ENCODE results near the gene MYLIP. TPM values are rescaled to one million over a fixed set of nuclear protein-coding genes. Genes with fewer than 3 reads are reported as not detected.
A peak's percentile ranks its signal among the peaks of the same experiment; 100 is the strongest.

The MYLIP gene
- total RNA-seq, 2 donors from 2014 or later: 39.6 to 58.1 TPM

DNA sequence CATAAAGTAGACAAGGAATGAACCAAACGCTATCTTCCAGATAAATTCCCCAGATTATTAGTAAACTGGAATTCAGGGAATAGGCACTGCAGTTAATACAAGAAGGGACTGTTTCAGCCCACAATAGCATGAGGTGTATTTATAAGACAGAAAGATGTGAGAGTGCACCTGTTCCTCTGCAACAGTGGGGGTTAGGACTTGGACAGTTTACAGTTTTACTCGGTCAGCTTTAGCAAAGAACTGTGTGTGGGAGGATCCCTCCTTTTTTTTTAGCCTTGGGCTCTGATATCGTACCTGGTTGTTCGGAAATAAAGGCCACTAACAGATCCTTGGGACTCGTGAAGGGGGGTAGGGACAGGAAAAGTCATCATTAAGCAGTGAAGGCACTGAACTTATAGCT lies 2.0 kb upstream of the MYLIP start:
- Histone ChIP-seq H3K27me3 (replicated peaks; ENCODE audit: insufficient read depth) (no peaks in the 10 kb centered on the region), H3K27ac (no peak overlapping the region), H3K4me1 (replicated peaks) (no peaks in the 10 kb centered on the region), H3K36me3 (no peaks in the 10 kb centered on the region), H3K9me3 (no peaks in the 10 kb centered on the region), H3K4me3 (no peak overlapping the region)
- intact Hi-C loops (cut with DNase I): loop anchor here (5.0 kb wide), 1 partner anchor 80 kb away; no protein-coding TSS in a partner anchor
- 58% methylated on average over 5 of the region's 5 CpGs for WGBS
- no peak for DNase-seq (ENCODE audit: low spot score)
- TF ChIP-seq POLR2A (IDR thresholded peaks at IDR 0.05) (no peak), POLR2AphosphoS5 (IDR thresholded peaks at IDR 0.05) (no peak)
- TF ChIP-seq, protein P1, sequence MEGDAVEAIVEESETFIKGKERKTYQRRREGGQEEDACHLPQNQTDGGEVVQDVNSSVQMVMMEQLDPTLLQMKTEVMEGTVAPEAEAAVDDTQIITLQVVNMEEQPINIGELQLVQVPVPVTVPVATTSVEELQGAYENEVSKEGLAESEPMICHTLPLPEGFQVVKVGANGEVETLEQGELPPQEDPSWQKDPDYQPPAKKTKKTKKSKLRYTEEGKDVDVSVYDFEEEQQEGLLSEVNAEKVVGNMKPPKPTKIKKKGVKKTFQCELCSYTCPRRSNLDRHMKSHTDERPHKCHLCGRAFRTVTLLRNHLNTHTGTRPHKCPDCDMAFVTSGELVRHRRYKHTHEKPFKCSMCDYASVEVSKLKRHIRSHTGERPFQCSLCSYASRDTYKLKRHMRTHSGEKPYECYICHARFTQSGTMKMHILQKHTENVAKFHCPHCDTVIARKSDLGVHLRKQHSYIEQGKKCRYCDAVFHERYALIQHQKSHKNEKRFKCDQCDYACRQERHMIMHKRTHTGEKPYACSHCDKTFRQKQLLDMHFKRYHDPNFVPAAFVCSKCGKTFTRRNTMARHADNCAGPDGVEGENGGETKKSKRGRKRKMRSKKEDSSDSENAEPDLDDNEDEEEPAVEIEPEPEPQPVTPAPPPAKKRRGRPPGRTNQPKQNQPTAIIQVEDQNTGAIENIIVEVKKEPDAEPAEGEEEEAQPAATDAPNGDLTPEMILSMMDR (IDR thresholded peaks at IDR 0.05): no peak

DNA sequence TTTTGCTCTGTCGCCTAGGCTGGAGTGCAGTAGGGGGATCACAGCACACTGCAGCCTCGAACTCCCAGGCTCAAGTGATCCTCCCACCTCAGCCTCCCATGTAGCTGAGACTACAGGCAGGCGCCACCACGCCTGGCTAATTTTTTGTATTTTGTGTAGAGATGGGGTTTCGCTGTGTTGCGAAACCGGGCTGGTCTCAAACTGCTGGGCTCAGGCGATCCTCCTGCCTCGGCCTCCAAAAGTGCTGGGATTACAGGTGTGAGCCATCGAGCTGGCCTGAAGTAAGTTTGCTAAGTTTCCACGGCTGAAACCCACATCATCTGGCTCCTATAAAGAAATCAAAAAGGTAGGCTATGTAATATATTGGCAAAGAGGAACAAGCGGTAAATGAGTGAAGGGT lies 1.4 kb upstream of the MYLIP start:
- TF ChIP-seq POLR2AphosphoS5 (IDR thresholded peaks at IDR 0.05) (no peak), POLR2A (IDR thresholded peaks at IDR 0.05) (no peak)
- TF ChIP-seq, protein P1 (IDR thresholded peaks at IDR 0.05): no peak
- 94% methylated on average over 12 of the region's 12 CpGs for WGBS
- Histone ChIP-seq H3K4me3 (no peak overlapping the region), H3K36me3 (no peaks in the 10 kb centered on the region), H3K27ac (no peak overlapping the region), H3K27me3 (replicated peaks; ENCODE audit: insufficient read depth) (no peaks in the 10 kb centered on the region), H3K9me3 (no peaks in the 10 kb centered on the region), H3K4me1 (replicated peaks) (peaks cover 5% of the 10 kb centered on the region)
- intact Hi-C loops (cut with DNase I): loop anchor here (5.0 kb wide), 1 partner anchor 80 kb away; no protein-coding TSS in a partner anchor
- no peak for DNase-seq (ENCODE audit: low spot score)

DNA sequence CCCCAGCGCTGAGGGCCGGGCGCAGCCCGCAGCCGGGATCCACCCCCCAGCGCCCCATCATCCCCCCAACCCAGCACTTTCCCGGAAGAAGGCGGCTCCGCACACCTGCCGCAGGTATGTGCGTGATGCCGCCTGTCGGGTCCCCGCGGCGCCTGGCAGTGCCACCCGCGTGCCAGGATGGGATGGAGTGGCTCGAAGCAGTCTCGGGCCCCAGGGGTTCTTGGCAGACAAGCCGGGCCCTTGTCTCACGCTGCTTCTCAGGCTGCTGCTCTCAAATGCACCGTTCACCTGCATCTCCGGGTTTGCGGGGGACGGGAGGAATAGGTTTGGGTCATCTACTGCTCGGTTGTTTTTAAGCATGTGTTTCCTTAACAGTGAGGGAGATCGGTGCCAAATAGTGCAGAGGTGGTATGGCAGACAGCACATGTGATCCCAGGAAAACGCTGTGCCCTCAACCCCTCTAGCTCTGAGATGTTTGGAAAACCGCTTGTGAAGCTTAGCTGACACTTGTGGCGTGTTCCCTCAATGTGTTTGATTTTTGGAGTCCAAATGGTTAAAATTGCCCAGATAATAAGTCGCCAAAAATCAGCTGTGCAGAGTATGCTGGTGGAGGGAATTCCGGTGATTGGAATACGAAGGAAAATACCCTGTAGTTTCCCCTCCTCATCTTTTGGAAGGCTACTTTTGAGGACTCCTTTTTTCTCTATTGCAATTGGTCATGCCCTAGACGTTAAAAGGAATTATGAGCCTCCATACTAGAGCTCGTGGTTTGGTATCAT lies 926 bp downstream of the MYLIP start:
- intact Hi-C loops (cut with DNase I): loop anchor here (5.0 to 10.0 kb wide), 2 partner anchors 55 to 77 kb away; no protein-coding TSS in a partner anchor
- Histone ChIP-seq H3K27ac (peak overlapping the region; percentile 97 to 98), H3K36me3 (no peaks in the 10 kb centered on the region), H3K27me3 (replicated peaks; ENCODE audit: insufficient read depth) (no peaks in the 10 kb centered on the region), H3K4me3 (peak overlapping the region; percentile 100), H3K9me3 (no peaks in the 10 kb centered on the region), H3K4me1 (replicated peaks) (peaks cover 13% of the 10 kb centered on the region)
- no peak for DNase-seq (ENCODE audit: low spot score)
- 1% methylated on average over 33 of the region's 36 CpGs for WGBS
- TF ChIP-seq POLR2A (IDR thresholded peaks at IDR 0.05): no peak
- TF ChIP-seq, protein P1 (IDR thresholded peaks at IDR 0.05): no peak
- TF ChIP-seq POLR2AphosphoS5 (IDR thresholded peaks at IDR 0.05): no peak

DNA sequence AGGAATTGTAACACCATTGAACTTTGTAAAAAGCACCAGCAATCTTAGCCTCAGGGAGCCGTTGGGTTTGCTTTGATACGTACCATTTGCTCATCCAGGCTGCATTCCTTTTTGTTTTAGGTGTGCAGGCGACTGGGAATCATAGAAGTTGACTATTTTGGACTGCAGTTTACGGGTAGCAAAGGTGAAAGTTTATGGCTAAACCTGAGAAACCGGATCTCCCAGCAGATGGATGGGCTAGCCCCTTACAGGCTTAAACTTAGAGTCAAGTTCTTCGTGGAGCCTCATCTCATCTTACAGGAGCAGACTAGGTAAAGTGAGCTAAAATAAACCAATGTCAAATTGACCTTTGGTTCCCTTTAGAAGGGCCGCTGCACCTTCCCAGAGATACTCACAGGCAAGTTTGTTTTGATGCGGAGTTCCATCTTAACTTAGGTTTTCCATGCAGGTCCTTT lies 1.6 kb downstream of the MYLIP start:
- intact Hi-C loops (cut with DNase I): loop anchor here (10.0 kb wide), 1 partner anchor 54 kb away; no protein-coding TSS in a partner anchor
- Histone ChIP-seq H3K27me3 (replicated peaks; ENCODE audit: insufficient read depth) (no peaks in the 10 kb centered on the region), H3K27ac (peak overlapping the region; percentile 97 to 98), H3K9me3 (no peaks in the 10 kb centered on the region), H3K36me3 (no peaks in the 10 kb centered on the region), H3K4me1 (replicated peaks) (peaks cover 13% of the 10 kb centered on the region), H3K4me3 (peak overlapping the region; percentile 100)
- DNase-seq (ENCODE audit: low spot score): peak; percentile 12
- TF ChIP-seq, protein P1 (IDR thresholded peaks at IDR 0.05): no peak
- no peak for TF ChIP-seq POLR2AphosphoS5 (IDR thresholded peaks at IDR 0.05)
- no peak for TF ChIP-seq POLR2A (IDR thresholded peaks at IDR 0.05)
- 10% methylated on average over 8 of the region's 8 CpGs for WGBS
